ENCODE measurements around the gene MAP2. TPM values are rescaled to one million over a fixed set of nuclear protein-coding genes. Genes with fewer than 3 reads are reported as not detected.

MAP2 gene
- total and polyA plus RNA-seq, 2 donors (not counting 1 experiment from before 2014, with no cell fraction given) = 1.8 to 3.0 TPM

- Histone ChIP-seq H3K27ac (ENCODE audit: low read length in 2 of 2) (no peak overlapping the region), H3K9ac (ENCODE audit: low read length) (no peak overlapping the region), H3K4me1 (ENCODE audit: control insufficient read depth in 2 of 2, insufficient read depth in 2 of 2, low read length in 2 of 2) (no peaks in the 10 kb centered on the region), H3K27me3 (replicated peaks in 1 of 4; ENCODE audit: control extremely low read depth in 1 of 4, control insufficient read depth in 3 of 4, insufficient read depth in 4 of 4, low read length in 3 of 4) (peaks cover 0 to 8% (median 2%) of the 10 kb centered on the region in 4 experiments), H2AFZ (ENCODE audit: insufficient read depth, low read depth, low read length, poor library complexity, severe bottlenecking) (no peak overlapping the region), H3K9me3 (ENCODE audit: control extremely low read depth in 1 of 3, control insufficient read depth in 2 of 3, insufficient read depth in 1 of 3, low read length in 2 of 3) (no peaks in the 10 kb centered on the region), H3K36me3 (replicated peaks in 1 of 2; ENCODE audit: control extremely low read depth in 1 of 2, control insufficient read depth in 1 of 2, extremely low read depth in 1 of 2, insufficient read depth in 2 of 2, low read length in 1 of 2) (no peaks in the 10 kb centered on the region), H3K4me2 (replicated peaks; ENCODE audit: low read depth, low read length, poor library complexity, severe bottlenecking) (no peak overlapping the region), H3K4me3 (ENCODE audit: control extremely low read depth in 1 of 5, extremely low read depth in 1 of 5, insufficient read depth in 1 of 5, low read depth in 2 of 5, low read length in 4 of 5) (no peak overlapping the region), H3K79me2 (ENCODE audit: control insufficient read depth, insufficient read depth, low read length) (no peaks in the 10 kb centered on the region), H4K20me1 (ENCODE audit: control insufficient read depth, insufficient read depth, low read length, poor library complexity, severe bottlenecking) (no peaks in the 10 kb centered on the region)
- no peaks in the 10 kb centered on the region for H3K9me3 Mint-ChIP-seq (ENCODE audit: insufficient read depth)
- ChIA-PET POLR2A (no interaction called here), CTCF (no interaction called here)
- H3K4me1 Mint-ChIP-seq = no peaks in the 10 kb centered on the region
- TF ChIP-seq CTCF (IDR thresholded peaks at IDR 0.05) = no peak
- no peak for TF ChIP-seq EZH2 (IDR thresholded peaks at IDR 0.05; ENCODE audit: borderline replicate concordance, insufficient read depth, low read depth, low read length, poor library complexity, severe bottlenecking)
- no CpG with 5 or more reads among the region's 1 CpG for WGBS (ENCODE audit: insufficient coverage)
- DNase-seq = no peak
- no peak overlapping the region for H3K27ac Mint-ChIP-seq
- peaks cover 27% of the 10 kb centered on the region for H3K27me3 Mint-ChIP-seq
- intact Hi-C loops (cut with micrococcal nuclease) = no loop called here
- H3K4me3 Mint-ChIP-seq = no peak overlapping the region
- no peak for ATAC-seq (ENCODE audit: low read depth)
Observed at GRCh38 chr2:209395229-209395628, 28.6 kb upstream of the MAP2 start.

DNA sequence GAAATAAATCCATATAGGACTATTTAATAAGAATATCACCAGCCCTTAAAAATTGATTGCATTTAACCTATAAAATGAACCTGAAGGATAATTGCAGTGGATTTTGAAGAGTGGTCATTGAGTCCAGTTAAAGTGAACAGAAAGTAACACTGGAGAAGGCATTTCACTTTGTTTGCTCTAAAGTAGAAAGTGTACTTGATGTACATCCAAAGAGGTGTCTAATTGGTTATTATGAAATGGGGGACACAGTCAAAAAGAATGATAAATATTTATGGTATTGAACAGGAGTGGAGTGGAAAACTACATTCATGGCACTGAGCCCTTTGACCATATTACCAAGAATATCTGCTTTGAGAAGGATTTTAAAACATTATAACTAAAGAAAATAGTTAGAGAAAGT, 28.2 kb upstream of the MAP2 start:
- no peak for TF ChIP-seq EZH2 (IDR thresholded peaks at IDR 0.05; ENCODE audit: borderline replicate concordance, insufficient read depth, low read depth, low read length, poor library complexity, severe bottlenecking)
- TF ChIP-seq CTCF (IDR thresholded peaks at IDR 0.05) = no peak
- no peaks in the 10 kb centered on the region for H3K4me1 Mint-ChIP-seq
- no peak overlapping the region for H2AFZ ChIP-seq (ENCODE audit: insufficient read depth, low read depth, low read length, poor library complexity, severe bottlenecking)

More for the DNA sequence above, 28.2 kb upstream of the MAP2 start:
- Mint-ChIP-seq H3K4me3 (no peak overlapping the region), H3K9me3 (ENCODE audit: insufficient read depth) (no peaks in the 10 kb centered on the region), H3K27me3 (peaks cover 24% of the 10 kb centered on the region), H3K27ac (no peak overlapping the region)
- H3K4me2 ChIP-seq (replicated peaks; ENCODE audit: low read depth, low read length, poor library complexity, severe bottlenecking) = no peak overlapping the region
- DNase-seq (no peak), ATAC-seq (ENCODE audit: low read depth) (no peak)
- H3K27me3 ChIP-seq (replicated peaks in 1 of 4; ENCODE audit: control extremely low read depth in 1 of 4, control insufficient read depth in 3 of 4, insufficient read depth in 4 of 4, low read length in 3 of 4) = peaks cover 0 to 6% (median 2%) of the 10 kb centered on the region in 4 experiments
- no peak overlapping the region for H3K27ac ChIP-seq (ENCODE audit: low read length in 2 of 2)
- no peaks in the 10 kb centered on the region for H3K79me2 ChIP-seq (ENCODE audit: control insufficient read depth, insufficient read depth, low read length)
- H3K4me3 ChIP-seq (ENCODE audit: control extremely low read depth in 1 of 5, extremely low read depth in 1 of 5, insufficient read depth in 1 of 5, low read depth in 2 of 5, low read length in 4 of 5) = no peak overlapping the region
- ChIA-PET POLR2A (no interaction called here), CTCF (no interaction called here)
- intact Hi-C loops (cut with micrococcal nuclease) = no loop called here
- no peaks in the 10 kb centered on the region for H3K9me3 ChIP-seq (ENCODE audit: control extremely low read depth in 1 of 3, control insufficient read depth in 2 of 3, insufficient read depth in 1 of 3, low read length in 2 of 3)
- H4K20me1 ChIP-seq (ENCODE audit: control insufficient read depth, insufficient read depth, low read length, poor library complexity, severe bottlenecking) = no peaks in the 10 kb centered on the region
- H3K4me1 ChIP-seq (ENCODE audit: control insufficient read depth in 2 of 2, insufficient read depth in 2 of 2, low read length in 2 of 2) = no peaks in the 10 kb centered on the region
- no peak overlapping the region for H3K9ac ChIP-seq (ENCODE audit: low read length)
- no peaks in the 10 kb centered on the region for H3K36me3 ChIP-seq (replicated peaks in 1 of 2; ENCODE audit: control extremely low read depth in 1 of 2, control insufficient read depth in 1 of 2, extremely low read depth in 1 of 2, insufficient read depth in 2 of 2, low read length in 1 of 2)

All from B cell (primary cell).